ENCODE results near the gene FAU. TPM values are rescaled to one million over a fixed set of nuclear protein-coding genes. Genes with fewer than 3 reads are reported as not detected.

Gene FAU
- total and polyA plus RNA-seq, 9 of the 15 experiments (the other 6 are each of a cell fraction or from before 2014, with no cell fraction given), result 433 to 1,827 (median 942) TPM

DNA sequence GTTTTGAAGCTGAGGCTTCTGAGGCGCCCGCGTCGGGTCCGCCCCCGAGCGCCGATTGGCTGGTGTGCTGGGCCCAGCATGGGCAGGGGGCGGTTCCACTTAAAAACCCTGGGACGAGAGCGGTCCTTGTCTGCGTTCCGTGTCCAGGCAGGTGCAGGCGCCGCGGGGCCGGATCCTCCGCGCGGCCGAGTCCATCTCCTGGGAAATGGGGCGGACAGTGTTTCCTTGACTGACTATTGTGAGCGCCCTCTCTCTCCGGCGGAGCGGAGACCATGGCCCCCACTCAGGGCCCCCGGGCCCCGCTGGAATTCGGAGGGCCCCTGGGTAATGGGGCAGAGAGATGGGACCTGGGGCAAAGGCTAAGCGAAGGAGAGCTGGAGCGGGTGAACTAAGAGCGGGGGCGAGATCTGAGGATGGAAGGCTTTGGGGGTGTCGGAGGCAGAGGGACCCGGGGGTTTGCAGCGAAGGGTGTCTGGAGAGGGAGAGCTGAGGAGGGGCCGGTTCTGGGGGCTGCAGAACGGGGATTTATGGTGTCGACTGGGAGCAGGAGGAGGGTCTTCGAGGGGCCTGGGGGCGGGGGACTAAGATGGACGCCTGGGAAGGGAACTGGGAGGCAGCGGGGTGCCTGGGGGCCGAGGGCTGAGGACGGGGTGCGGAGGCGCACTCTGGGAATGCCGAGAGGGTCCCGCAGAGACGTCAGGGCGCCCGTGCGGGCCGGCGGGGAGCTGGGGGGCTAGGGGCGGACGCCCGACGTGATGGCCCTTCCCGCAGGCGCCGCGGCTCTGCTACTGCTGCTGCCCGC is 10.0 kb downstream of the FAU start, which contains the start of gene TM7SF2 (continued):
- no peak for TF ChIP-seq ZBTB17 (CRISPR knock-in tag; IDR thresholded peaks at IDR 0.05)
- no peak for TF ChIP-seq MCM3 (IDR thresholded peaks at IDR 0.05)
- no peak for TF ChIP-seq TAF15 (IDR thresholded peaks at IDR 0.05; ENCODE audit: low read depth, low read length)
- no peak for TF ChIP-seq DIDO1 (tag; IDR thresholded peaks at IDR 0.05; ENCODE audit: low read depth)
- TF ChIP-seq SETDB1 (IDR thresholded peaks at IDR 0.05; ENCODE audit: low read length), result no peak
- TF ChIP-seq, protein P1, sequence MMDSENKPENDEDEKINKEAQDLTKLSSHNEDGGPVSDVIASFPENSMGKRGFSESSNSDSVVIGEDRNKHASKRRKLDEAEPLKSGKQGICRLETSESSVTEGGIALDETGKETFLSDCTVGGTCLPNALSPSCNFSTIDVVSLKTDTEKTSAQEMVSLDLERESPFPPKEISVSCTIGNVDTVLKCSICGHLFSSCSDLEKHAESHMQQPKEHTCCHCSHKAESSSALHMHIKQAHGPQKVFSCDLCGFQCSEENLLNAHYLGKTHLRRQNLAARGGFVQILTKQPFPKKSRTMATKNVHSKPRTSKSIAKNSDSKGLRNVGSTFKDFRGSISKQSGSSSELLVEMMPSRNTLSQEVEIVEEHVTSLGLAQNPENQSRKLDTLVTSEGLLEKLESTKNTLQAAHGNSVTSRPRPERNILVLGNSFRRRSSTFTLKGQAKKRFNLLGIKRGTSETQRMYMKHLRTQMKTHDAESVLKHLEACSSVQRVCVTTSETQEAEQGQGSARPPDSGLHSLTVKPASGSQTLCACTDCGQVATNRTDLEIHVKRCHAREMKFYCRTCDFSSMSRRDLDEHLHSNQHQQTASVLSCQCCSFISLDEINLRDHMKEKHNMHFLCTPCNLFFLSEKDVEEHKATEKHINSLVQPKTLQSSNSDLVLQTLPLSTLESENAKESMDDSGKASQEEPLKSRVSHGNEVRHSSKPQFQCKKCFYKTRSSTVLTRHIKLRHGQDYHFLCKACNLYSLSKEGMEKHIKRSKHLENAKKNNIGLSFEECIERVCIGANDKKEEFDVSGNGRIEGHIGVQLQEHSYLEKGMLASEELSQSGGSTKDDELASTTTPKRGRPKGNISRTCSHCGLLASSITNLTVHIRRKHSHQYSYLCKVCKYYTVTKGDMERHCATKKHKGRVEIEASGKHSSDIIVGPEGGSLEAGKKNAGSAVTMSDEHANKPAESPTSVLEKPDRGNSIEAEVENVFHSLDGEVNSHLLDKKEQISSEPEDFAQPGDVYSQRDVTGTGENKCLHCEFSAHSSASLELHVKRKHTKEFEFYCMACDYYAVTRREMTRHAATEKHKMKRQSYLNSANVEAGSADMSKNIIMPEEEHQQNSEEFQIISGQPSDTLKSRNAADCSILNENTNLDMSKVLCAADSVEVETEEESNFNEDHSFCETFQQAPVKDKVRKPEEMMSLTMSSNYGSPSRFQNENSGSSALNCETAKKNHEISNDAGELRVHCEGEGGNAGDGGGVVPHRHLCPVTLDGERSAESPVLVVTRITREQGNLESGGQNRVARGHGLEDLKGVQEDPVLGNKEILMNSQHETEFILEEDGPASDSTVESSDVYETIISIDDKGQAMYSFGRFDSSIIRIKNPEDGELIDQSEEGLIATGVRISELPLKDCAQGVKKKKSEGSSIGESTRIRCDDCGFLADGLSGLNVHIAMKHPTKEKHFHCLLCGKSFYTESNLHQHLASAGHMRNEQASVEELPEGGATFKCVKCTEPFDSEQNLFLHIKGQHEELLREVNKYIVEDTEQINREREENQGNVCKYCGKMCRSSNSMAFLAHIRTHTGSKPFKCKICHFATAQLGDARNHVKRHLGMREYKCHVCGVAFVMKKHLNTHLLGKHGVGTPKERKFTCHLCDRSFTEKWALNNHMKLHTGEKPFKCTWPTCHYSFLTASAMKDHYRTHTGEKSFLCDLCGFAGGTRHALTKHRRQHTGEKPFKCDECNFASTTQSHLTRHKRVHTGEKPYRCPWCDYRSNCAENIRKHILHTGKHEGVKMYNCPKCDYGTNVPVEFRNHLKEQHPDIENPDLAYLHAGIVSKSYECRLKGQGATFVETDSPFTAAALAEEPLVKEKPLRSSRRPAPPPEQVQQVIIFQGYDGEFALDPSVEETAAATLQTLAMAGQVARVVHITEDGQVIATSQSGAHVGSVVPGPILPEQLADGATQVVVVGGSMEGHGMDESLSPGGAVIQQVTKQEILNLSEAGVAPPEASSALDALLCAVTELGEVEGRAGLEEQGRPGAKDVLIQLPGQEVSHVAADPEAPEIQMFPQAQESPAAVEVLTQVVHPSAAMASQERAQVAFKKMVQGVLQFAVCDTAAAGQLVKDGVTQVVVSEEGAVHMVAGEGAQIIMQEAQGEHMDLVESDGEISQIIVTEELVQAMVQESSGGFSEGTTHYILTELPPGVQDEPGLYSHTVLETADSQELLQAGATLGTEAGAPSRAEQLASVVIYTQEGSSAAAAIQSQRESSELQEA (IDR thresholded peaks at IDR 0.05; ENCODE audit: low read depth), result peak; percentile 45; the same call in 1 of the 2 replicates
- TF ChIP-seq PTRF (tag; IDR thresholded peaks at IDR 0.05), result no peak
- TF ChIP-seq MED1 (CRISPR knock-in tag; IDR thresholded peaks at IDR 0.05; ENCODE audit: borderline replicate concordance), result no peak
- TF ChIP-seq SMARCA5 (IDR thresholded peaks at IDR 0.05), result no peak
- TF ChIP-seq FOSL1 (tag; conservative IDR thresholded peaks at IDR 0.05), result no peak
- TF ChIP-seq EZH2 (IDR thresholded peaks at IDR 0.05; ENCODE audit: borderline replicate concordance, low read depth, low read length), result no peak
- no peak for TF ChIP-seq PTBP1 (IDR thresholded peaks at IDR 0.05; ENCODE audit: low read depth, low read length)
- TF ChIP-seq ZNF75A (CRISPR knock-in tag; IDR thresholded peaks at IDR 0.05), result no peak
- TF ChIP-seq ZSCAN29 (IDR thresholded peaks at IDR 0.05), result no peak
- TF ChIP-seq, protein P2, sequence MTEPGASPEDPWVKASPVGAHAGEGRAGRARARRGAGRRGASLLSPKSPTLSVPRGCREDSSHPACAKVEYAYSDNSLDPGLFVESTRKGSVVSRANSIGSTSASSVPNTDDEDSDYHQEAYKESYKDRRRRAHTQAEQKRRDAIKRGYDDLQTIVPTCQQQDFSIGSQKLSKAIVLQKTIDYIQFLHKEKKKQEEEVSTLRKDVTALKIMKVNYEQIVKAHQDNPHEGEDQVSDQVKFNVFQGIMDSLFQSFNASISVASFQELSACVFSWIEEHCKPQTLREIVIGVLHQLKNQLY (CRISPR knock-in tag; conservative IDR thresholded peaks at IDR 0.05), result no peak
- TF ChIP-seq, protein P3, sequence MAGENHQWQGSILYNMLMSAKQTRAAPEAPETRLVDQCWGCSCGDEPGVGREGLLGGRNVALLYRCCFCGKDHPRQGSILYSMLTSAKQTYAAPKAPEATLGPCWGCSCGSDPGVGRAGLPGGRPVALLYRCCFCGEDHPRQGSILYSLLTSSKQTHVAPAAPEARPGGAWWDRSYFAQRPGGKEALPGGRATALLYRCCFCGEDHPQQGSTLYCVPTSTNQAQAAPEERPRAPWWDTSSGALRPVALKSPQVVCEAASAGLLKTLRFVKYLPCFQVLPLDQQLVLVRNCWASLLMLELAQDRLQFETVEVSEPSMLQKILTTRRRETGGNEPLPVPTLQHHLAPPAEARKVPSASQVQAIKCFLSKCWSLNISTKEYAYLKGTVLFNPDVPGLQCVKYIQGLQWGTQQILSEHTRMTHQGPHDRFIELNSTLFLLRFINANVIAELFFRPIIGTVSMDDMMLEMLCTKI (IDR thresholded peaks at IDR 0.05; ENCODE audit: partially characterized antibody), result no peak
